A673 (cell line): ENCODE measurements around the gene BTBD9.

ENCODE experiments used
- EZH2 ChIP-seq: fragments of 200-600 bp; sonication (generic); IDR thresholded peaks from 2 replicates; pipeline ENCODE4 v1.6.1; 2017; ENCODE audit warnings: borderline replicate concordance, low read depth, mild to moderate bottlenecking, mixed read lengths, antibody characterized with exemption, low read length; ENCODE audit not compliant: poor library complexity, severe bottlenecking
- TF ChIP-seq, protein P1 (sequence below): fragments of 300-800, 200-600 bp; sonication (generic); conservative IDR thresholded peaks from 2 replicates; pipeline ENCODE4 v1.5.1; 2017; ENCODE audit warnings: low read depth, mild to moderate bottlenecking, antibody characterized with exemption, low read length, moderate library complexity, mixed read lengths

DNA sequence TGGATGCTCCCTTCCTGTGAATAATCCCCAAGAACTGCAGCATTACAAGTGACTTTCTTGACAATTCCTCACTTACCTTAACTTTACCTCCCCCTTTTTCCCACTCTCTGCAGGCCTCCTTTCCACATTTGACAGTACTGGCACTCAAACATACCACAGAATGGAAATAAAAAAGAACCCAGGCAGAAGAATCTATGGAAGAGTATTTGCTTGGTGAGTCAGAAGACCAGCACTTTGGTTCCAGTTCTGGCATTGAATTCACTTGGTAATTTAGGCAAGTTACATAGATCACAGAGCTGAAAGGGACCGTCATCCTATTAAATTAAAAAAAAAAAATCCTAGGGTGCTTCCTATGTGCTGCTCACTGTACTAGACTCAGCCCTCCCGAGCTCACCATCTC is 55.0 kb downstream of the BTBD9 start:
- no peak for TF ChIP-seq EZH2
- TF ChIP-seq, protein P1, sequence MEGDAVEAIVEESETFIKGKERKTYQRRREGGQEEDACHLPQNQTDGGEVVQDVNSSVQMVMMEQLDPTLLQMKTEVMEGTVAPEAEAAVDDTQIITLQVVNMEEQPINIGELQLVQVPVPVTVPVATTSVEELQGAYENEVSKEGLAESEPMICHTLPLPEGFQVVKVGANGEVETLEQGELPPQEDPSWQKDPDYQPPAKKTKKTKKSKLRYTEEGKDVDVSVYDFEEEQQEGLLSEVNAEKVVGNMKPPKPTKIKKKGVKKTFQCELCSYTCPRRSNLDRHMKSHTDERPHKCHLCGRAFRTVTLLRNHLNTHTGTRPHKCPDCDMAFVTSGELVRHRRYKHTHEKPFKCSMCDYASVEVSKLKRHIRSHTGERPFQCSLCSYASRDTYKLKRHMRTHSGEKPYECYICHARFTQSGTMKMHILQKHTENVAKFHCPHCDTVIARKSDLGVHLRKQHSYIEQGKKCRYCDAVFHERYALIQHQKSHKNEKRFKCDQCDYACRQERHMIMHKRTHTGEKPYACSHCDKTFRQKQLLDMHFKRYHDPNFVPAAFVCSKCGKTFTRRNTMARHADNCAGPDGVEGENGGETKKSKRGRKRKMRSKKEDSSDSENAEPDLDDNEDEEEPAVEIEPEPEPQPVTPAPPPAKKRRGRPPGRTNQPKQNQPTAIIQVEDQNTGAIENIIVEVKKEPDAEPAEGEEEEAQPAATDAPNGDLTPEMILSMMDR: no peak
